ENCODE results near the gene GPR143.

The GPR143 gene

DNA sequence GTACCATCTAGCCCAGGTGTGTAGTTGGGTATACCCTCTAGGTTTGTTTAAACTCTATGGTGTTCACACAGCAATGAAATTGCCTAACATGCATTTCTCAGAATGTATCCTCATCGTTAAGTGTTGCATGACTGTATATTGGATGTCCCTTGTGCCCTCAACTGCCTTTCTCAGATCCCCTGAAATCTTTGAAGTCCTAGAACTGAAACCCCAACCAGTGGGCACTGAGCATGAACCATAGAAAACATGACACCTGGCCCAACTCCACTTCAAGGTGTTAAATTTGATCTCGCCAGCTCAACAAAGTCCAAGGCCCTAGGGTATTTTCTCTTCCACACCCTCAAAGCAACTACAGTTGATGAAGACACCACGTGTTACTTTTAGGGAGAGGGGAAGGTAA lies 35.6 kb downstream of the GPR143 start:
- no peak overlapping the region for H3K4me2 ChIP-seq (ENCODE audit: low read length)
- no peak overlapping the region for H3K9ac ChIP-seq (ENCODE audit: low read length)
- TF ChIP-seq, protein P1, sequence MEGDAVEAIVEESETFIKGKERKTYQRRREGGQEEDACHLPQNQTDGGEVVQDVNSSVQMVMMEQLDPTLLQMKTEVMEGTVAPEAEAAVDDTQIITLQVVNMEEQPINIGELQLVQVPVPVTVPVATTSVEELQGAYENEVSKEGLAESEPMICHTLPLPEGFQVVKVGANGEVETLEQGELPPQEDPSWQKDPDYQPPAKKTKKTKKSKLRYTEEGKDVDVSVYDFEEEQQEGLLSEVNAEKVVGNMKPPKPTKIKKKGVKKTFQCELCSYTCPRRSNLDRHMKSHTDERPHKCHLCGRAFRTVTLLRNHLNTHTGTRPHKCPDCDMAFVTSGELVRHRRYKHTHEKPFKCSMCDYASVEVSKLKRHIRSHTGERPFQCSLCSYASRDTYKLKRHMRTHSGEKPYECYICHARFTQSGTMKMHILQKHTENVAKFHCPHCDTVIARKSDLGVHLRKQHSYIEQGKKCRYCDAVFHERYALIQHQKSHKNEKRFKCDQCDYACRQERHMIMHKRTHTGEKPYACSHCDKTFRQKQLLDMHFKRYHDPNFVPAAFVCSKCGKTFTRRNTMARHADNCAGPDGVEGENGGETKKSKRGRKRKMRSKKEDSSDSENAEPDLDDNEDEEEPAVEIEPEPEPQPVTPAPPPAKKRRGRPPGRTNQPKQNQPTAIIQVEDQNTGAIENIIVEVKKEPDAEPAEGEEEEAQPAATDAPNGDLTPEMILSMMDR (IDR thresholded peaks at IDR 0.05; ENCODE audit: low read depth, low read length) = no peak
- TF ChIP-seq EZH2phosphoT487 (IDR thresholded peaks at IDR 0.05; ENCODE audit: low read depth) = no peak
- H3K4me3 ChIP-seq (ENCODE audit: low read length) = no peak overlapping the region
- H3K36me3 ChIP-seq (replicated peaks; ENCODE audit: low read depth, low read length) = no peaks in the 10 kb centered on the region
- H3K9me3 ChIP-seq (ENCODE audit: insufficient read depth, low read length) = no peaks in the 10 kb centered on the region
- H4K20me1 ChIP-seq (ENCODE audit: insufficient read depth, low read length) = no peaks in the 10 kb centered on the region
- no peaks in the 10 kb centered on the region for H3K27me3 ChIP-seq (ENCODE audit: low read depth, low read length)
- peaks cover 23% of the 10 kb centered on the region for H3K4me1 ChIP-seq (ENCODE audit: low read length)
- H3K27ac ChIP-seq (ENCODE audit: low read length) = no peak overlapping the region
- H3K79me2 ChIP-seq (ENCODE audit: low read length) = no peaks in the 10 kb centered on the region
- no peak overlapping the region for H2AFZ ChIP-seq (ENCODE audit: low read depth, low read length)

DNA sequence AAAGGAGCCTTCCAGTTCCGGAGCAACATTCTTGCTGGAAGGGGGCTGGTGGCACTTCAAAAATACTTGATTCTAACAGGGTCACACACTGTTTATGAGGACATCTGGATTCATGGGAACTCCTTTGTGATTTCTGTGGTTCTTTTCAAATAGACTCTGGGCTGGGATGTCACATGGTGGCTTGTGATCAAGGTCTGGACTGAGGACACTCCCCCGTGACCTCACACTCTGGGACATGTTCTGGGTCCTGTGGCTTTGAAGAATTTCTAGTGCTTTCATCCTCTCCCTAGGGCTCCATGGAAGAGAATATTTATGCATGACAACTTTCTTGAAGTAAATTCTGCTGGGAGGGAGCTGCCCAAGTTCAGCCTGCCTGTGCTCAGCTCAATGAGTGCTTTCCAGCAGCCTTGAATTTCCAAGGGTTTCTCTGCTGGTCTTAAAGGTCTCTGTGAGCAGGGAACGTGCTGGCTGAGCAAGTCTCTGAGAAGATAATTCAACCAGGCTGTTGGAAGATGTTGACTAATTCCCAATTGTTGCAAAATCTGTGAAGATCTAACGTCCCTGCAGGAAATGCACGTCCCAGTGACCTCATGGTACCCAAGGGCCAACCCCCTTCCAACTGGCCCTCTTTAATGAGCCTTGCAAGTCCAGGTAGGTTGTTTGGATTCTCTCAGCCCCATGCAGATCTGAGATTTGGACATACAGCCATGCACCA lies 36.3 kb downstream of the GPR143 start:
- no peak overlapping the region for H3K4me2 ChIP-seq (ENCODE audit: low read length)
- H4K20me1 ChIP-seq (ENCODE audit: insufficient read depth, low read length) = no peaks in the 10 kb centered on the region
- no peak overlapping the region for H3K4me3 ChIP-seq (ENCODE audit: low read length)
- H3K9ac ChIP-seq (ENCODE audit: low read length) = no peak overlapping the region
- no peaks in the 10 kb centered on the region for H3K36me3 ChIP-seq (replicated peaks; ENCODE audit: low read depth, low read length)
- peaks cover 23% of the 10 kb centered on the region for H3K4me1 ChIP-seq (ENCODE audit: low read length)
- H3K79me2 ChIP-seq (ENCODE audit: low read length) = no peaks in the 10 kb centered on the region
- H3K27me3 ChIP-seq (ENCODE audit: low read depth, low read length) = no peaks in the 10 kb centered on the region
- no peak overlapping the region for H2AFZ ChIP-seq (ENCODE audit: low read depth, low read length)
- no peaks in the 10 kb centered on the region for H3K9me3 ChIP-seq (ENCODE audit: insufficient read depth, low read length)
- TF ChIP-seq EZH2phosphoT487 (IDR thresholded peaks at IDR 0.05; ENCODE audit: low read depth) = no peak
- TF ChIP-seq, protein P1 (IDR thresholded peaks at IDR 0.05; ENCODE audit: low read depth, low read length) = no peak
- no peak overlapping the region for H3K27ac ChIP-seq (ENCODE audit: low read length)

GRCh38 chrX:9728261-9728660 lies 37.4 kb downstream of the GPR143 start:
- H3K36me3 ChIP-seq (replicated peaks; ENCODE audit: low read depth, low read length) = no peaks in the 10 kb centered on the region
- H3K4me1 ChIP-seq (ENCODE audit: low read length) = peaks cover 23% of the 10 kb centered on the region

DNA sequence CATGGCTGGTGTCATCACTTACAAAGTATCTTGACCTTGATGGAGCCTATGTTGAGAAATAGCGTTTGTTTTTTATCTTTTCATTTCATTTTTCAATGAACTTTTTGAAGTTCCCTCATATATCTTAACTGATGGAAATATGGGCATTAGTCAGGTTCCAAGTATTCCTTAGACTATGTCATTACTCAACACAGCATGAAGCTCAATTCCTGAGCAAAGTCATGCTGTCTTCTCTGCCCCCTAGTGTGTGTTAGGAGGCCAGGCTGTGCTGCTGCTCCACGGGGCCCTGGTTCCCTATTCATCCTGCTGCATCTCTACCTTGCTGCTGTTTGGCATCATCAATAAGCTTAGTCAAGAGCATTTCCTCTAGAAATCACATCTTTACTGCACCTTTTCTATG lies 40.9 kb downstream of the GPR143 start:
- peaks cover 22% of the 10 kb centered on the region for H3K36me3 ChIP-seq (replicated peaks; ENCODE audit: low read depth, low read length)
- H3K27me3 ChIP-seq (ENCODE audit: low read depth, low read length) = no peaks in the 10 kb centered on the region
- H3K4me1 ChIP-seq (ENCODE audit: low read length) = peaks cover 6% of the 10 kb centered on the region
- H3K9me3 ChIP-seq (ENCODE audit: insufficient read depth, low read length) = no peaks in the 10 kb centered on the region
- no peak for TF ChIP-seq EZH2phosphoT487 (IDR thresholded peaks at IDR 0.05; ENCODE audit: low read depth)
- TF ChIP-seq, protein P1 (IDR thresholded peaks at IDR 0.05; ENCODE audit: low read depth, low read length) = no peak
- H3K79me2 ChIP-seq (ENCODE audit: low read length) = no peaks in the 10 kb centered on the region
- H4K20me1 ChIP-seq (ENCODE audit: insufficient read depth, low read length) = no peaks in the 10 kb centered on the region
- H3K9ac ChIP-seq (ENCODE audit: low read length) = no peak overlapping the region
- H3K4me2 ChIP-seq (ENCODE audit: low read length) = no peak overlapping the region
- no peak overlapping the region for H2AFZ ChIP-seq (ENCODE audit: low read depth, low read length)
- no peak overlapping the region for H3K27ac ChIP-seq (ENCODE audit: low read length)
- H3K4me3 ChIP-seq (ENCODE audit: low read length) = no peak overlapping the region

More at GRCh38 chrX:9728261-9728660, 37.4 kb downstream of the GPR143 start:
- no peaks in the 10 kb centered on the region for H3K9me3 ChIP-seq (ENCODE audit: insufficient read depth, low read length)
- H2AFZ ChIP-seq (ENCODE audit: low read depth, low read length) = no peak overlapping the region
- H3K4me3 ChIP-seq (ENCODE audit: low read length) = no peak overlapping the region
- H3K4me2 ChIP-seq (ENCODE audit: low read length) = no peak overlapping the region
- H3K27ac ChIP-seq (ENCODE audit: low read length) = no peak overlapping the region
- H3K79me2 ChIP-seq (ENCODE audit: low read length) = no peaks in the 10 kb centered on the region
- no peaks in the 10 kb centered on the region for H4K20me1 ChIP-seq (ENCODE audit: insufficient read depth, low read length)
- TF ChIP-seq, protein P1 (IDR thresholded peaks at IDR 0.05; ENCODE audit: low read depth, low read length) = no peak
- no peak for TF ChIP-seq EZH2phosphoT487 (IDR thresholded peaks at IDR 0.05; ENCODE audit: low read depth)
- H3K27me3 ChIP-seq (ENCODE audit: low read depth, low read length) = no peaks in the 10 kb centered on the region
- no peak overlapping the region for H3K9ac ChIP-seq (ENCODE audit: low read length)
